Measurements from ENCODE around the gene SCP2.

SCP2 gene

GRCh38 chr1:52907812-52908153 lies 19.3 kb upstream of the SCP2 start:
- Histone ChIP-seq H3K9me3 (ENCODE audit: control insufficient read depth, insufficient read depth, low read length) (no peaks in the 10 kb centered on the region), H3K4me1 (ENCODE audit: insufficient read depth, low read length) (peaks cover 20% of the 10 kb centered on the region), H3K9ac (ENCODE audit: low read depth, low read length) (no peak overlapping the region)

GRCh38 chr1:52911541-52911940 lies 15.5 kb upstream of the SCP2 start:
- Histone ChIP-seq H3K4me1 (ENCODE audit: insufficient read depth, low read length) (peaks cover 11% of the 10 kb centered on the region), H3K9me3 (ENCODE audit: control insufficient read depth, insufficient read depth, low read length) (no peaks in the 10 kb centered on the region), H3K36me3 (ENCODE audit: insufficient read depth, low read length) (no peaks in the 10 kb centered on the region), H3K9ac (ENCODE audit: low read depth, low read length) (no peak overlapping the region)

More at GRCh38 chr1:52907812-52908153, 19.3 kb upstream of the SCP2 start:
- H3K36me3 ChIP-seq (ENCODE audit: insufficient read depth, low read length) = no peaks in the 10 kb centered on the region

- no peak overlapping the region for H3K9ac ChIP-seq (ENCODE audit: low read depth, low read length)
- no peaks in the 10 kb centered on the region for H3K36me3 ChIP-seq (ENCODE audit: insufficient read depth, low read length)
- H3K4me1 ChIP-seq (ENCODE audit: insufficient read depth, low read length) = peaks cover 11% of the 10 kb centered on the region
- no peaks in the 10 kb centered on the region for H3K9me3 ChIP-seq (ENCODE audit: control insufficient read depth, insufficient read depth, low read length)
Observed at GRCh38 chr1:52913014-52913413, 14.1 kb upstream of the SCP2 start.

GRCh38 chr1:52913537-52913936 lies 13.5 kb upstream of the SCP2 start:
- Histone ChIP-seq H3K4me1 (ENCODE audit: insufficient read depth, low read length) (peaks cover 11% of the 10 kb centered on the region), H3K36me3 (ENCODE audit: insufficient read depth, low read length) (no peaks in the 10 kb centered on the region), H3K9ac (ENCODE audit: low read depth, low read length) (no peak overlapping the region), H3K9me3 (ENCODE audit: control insufficient read depth, insufficient read depth, low read length) (no peaks in the 10 kb centered on the region)

- peaks cover 11% of the 10 kb centered on the region for H3K4me1 ChIP-seq (ENCODE audit: insufficient read depth, low read length)
- H3K9ac ChIP-seq (ENCODE audit: low read depth, low read length) = no peak overlapping the region
- no peaks in the 10 kb centered on the region for H3K36me3 ChIP-seq (ENCODE audit: insufficient read depth, low read length)
- no peaks in the 10 kb centered on the region for H3K9me3 ChIP-seq (ENCODE audit: control insufficient read depth, insufficient read depth, low read length)
Observed at GRCh38 chr1:52914463-52914862, 12.6 kb upstream of the SCP2 start.

- Histone ChIP-seq H3K36me3 (ENCODE audit: insufficient read depth, low read length) (no peaks in the 10 kb centered on the region), H3K4me1 (ENCODE audit: insufficient read depth, low read length) (peaks cover 11% of the 10 kb centered on the region), H3K9me3 (ENCODE audit: control insufficient read depth, insufficient read depth, low read length) (no peaks in the 10 kb centered on the region), H3K9ac (ENCODE audit: low read depth, low read length) (no peak overlapping the region)
Observed at GRCh38 chr1:52915211-52915854, 11.7 kb upstream of the SCP2 start.

- Histone ChIP-seq H3K9me3 (ENCODE audit: control insufficient read depth, insufficient read depth, low read length) (no peaks in the 10 kb centered on the region), H3K36me3 (ENCODE audit: insufficient read depth, low read length) (no peaks in the 10 kb centered on the region), H3K4me1 (ENCODE audit: insufficient read depth, low read length) (peaks cover 11% of the 10 kb centered on the region), H3K9ac (ENCODE audit: low read depth, low read length) (no peak overlapping the region)
Observed at GRCh38 chr1:52915855-52916220, 11.2 kb upstream of the SCP2 start.

- Histone ChIP-seq H3K9ac (ENCODE audit: low read depth, low read length) (no peak overlapping the region), H3K4me1 (ENCODE audit: insufficient read depth, low read length) (peaks cover 11% of the 10 kb centered on the region), H3K36me3 (ENCODE audit: insufficient read depth, low read length) (no peaks in the 10 kb centered on the region), H3K9me3 (ENCODE audit: control insufficient read depth, insufficient read depth, low read length) (no peaks in the 10 kb centered on the region)
Observed at GRCh38 chr1:52916241-52916975, 10.7 kb upstream of the SCP2 start.

GRCh38 chr1:52917156-52917555 lies 9.9 kb upstream of the SCP2 start:
- H3K4me1 ChIP-seq (ENCODE audit: insufficient read depth, low read length) = peaks cover 11% of the 10 kb centered on the region
- no peaks in the 10 kb centered on the region for H3K9me3 ChIP-seq (ENCODE audit: control insufficient read depth, insufficient read depth, low read length)
- H3K36me3 ChIP-seq (ENCODE audit: insufficient read depth, low read length) = no peaks in the 10 kb centered on the region

GRCh38 chr1:52917581-52917980 lies 9.5 kb upstream of the SCP2 start:
- H3K9me3 ChIP-seq (ENCODE audit: control insufficient read depth, insufficient read depth, low read length) = no peaks in the 10 kb centered on the region
- no peaks in the 10 kb centered on the region for H3K36me3 ChIP-seq (ENCODE audit: insufficient read depth, low read length)
- H3K4me1 ChIP-seq (ENCODE audit: insufficient read depth, low read length) = peaks cover 11% of the 10 kb centered on the region
- H3K9ac ChIP-seq (ENCODE audit: low read depth, low read length) = no peak overlapping the region

More at GRCh38 chr1:52917156-52917555, 9.9 kb upstream of the SCP2 start:
- no peak overlapping the region for H3K9ac ChIP-seq (ENCODE audit: low read depth, low read length)

GRCh38 chr1:52918201-52918600 lies 8.9 kb upstream of the SCP2 start:
- H3K9ac ChIP-seq (ENCODE audit: low read depth, low read length) = no peak overlapping the region
- peaks cover 8% of the 10 kb centered on the region for H3K4me1 ChIP-seq (ENCODE audit: insufficient read depth, low read length)
- H3K36me3 ChIP-seq (ENCODE audit: insufficient read depth, low read length) = no peaks in the 10 kb centered on the region
- no peaks in the 10 kb centered on the region for H3K9me3 ChIP-seq (ENCODE audit: control insufficient read depth, insufficient read depth, low read length)

- Histone ChIP-seq H3K9me3 (ENCODE audit: control insufficient read depth, insufficient read depth, low read length) (no peaks in the 10 kb centered on the region), H3K9ac (ENCODE audit: low read depth, low read length) (no peak overlapping the region), H3K36me3 (ENCODE audit: insufficient read depth, low read length) (no peaks in the 10 kb centered on the region), H3K4me1 (ENCODE audit: insufficient read depth, low read length) (no peaks in the 10 kb centered on the region)
Observed at GRCh38 chr1:52919051-52919722, 7.9 kb upstream of the SCP2 start.

GRCh38 chr1:52919723-52920483 lies 7.2 kb upstream of the SCP2 start:
- no peaks in the 10 kb centered on the region for H3K4me1 ChIP-seq (ENCODE audit: insufficient read depth, low read length)
- no peaks in the 10 kb centered on the region for H3K9me3 ChIP-seq (ENCODE audit: control insufficient read depth, insufficient read depth, low read length)
- no peak overlapping the region for H3K9ac ChIP-seq (ENCODE audit: low read depth, low read length)
- no peaks in the 10 kb centered on the region for H3K36me3 ChIP-seq (ENCODE audit: insufficient read depth, low read length)

- Histone ChIP-seq H3K4me1 (ENCODE audit: insufficient read depth, low read length) (no peaks in the 10 kb centered on the region), H3K9ac (ENCODE audit: low read depth, low read length) (peak overlapping the region; percentile 70)
Observed at GRCh38 chr1:52920791-52921291, 6.2 kb upstream of the SCP2 start.

More at GRCh38 chr1:52920791-52921291, 6.2 kb upstream of the SCP2 start:
- Histone ChIP-seq H3K36me3 (ENCODE audit: insufficient read depth, low read length) (no peaks in the 10 kb centered on the region), H3K9me3 (ENCODE audit: control insufficient read depth, insufficient read depth, low read length) (no peaks in the 10 kb centered on the region)

Measured in ES-I3 (cell line).